Neuronal stem cell (in vitro differentiated cells): Measurements from ENCODE around the gene MACF1.
"Not testable (repeated sequence)": the region's sequence is repeated elsewhere in the genome, so short reads cannot be mapped to it uniquely, and the experiment has no call there.

ENCODE experiments used
- DNase-seq: peaks from one replicate; pipeline ENCODE4 v3.0.0-alpha.2; 2013; ENCODE audit warnings: low spot score
- H2AFZ ChIP-seq: one replicate; pipeline ENCODE4 v1.6.1; 2013; ENCODE audit warnings: mild to moderate bottlenecking, low read length, inconsistent platforms
- H2AK5ac ChIP-seq: 2 replicates; pipeline ENCODE4 v1.6.1; 2013; ENCODE audit warnings: low read depth, mild to moderate bottlenecking, inconsistent platforms, low read length, moderate library complexity, mixed read lengths
- H2BK120ac ChIP-seq: 2 replicates; pipeline ENCODE4 v1.6.1; 2013; ENCODE audit warnings: low read depth, mild to moderate bottlenecking, inconsistent platforms, low read length, moderate library complexity, mixed read lengths
- H2BK12ac ChIP-seq: one replicate; pipeline ENCODE4 v1.6.1; 2013; ENCODE audit warnings: low read length, inconsistent platforms
- H2BK15ac ChIP-seq: 2 replicates; pipeline ENCODE4 v1.6.1; 2013; ENCODE audit warnings: mild to moderate bottlenecking, low read length, inconsistent platforms, mixed read lengths
- H2BK5ac ChIP-seq: one replicate; pipeline ENCODE4 v1.6.1; 2013; ENCODE audit warnings: inconsistent platforms, mild to moderate bottlenecking, low read length, moderate library complexity
- H3K14ac ChIP-seq: one replicate; pipeline ENCODE4 v1.6.1; 2013; ENCODE audit warnings: low read length, inconsistent platforms
- H3K18ac ChIP-seq: 2 replicates; pipeline ENCODE4 v1.6.1; 2013; ENCODE audit warnings: low read length, inconsistent platforms
- H3K23ac ChIP-seq: 2 replicates; pipeline ENCODE4 v1.6.1; 2013; ENCODE audit warnings: low read depth, mild to moderate bottlenecking, mixed read lengths, low read length, inconsistent platforms; ENCODE audit not compliant: poor library complexity
- H3K27ac ChIP-seq: replicated peaks from 3 replicates; pipeline ENCODE4 v1.5.1; 2013; ENCODE audit warnings: low read length, inconsistent platforms
- H3K27me3 ChIP-seq, 3 experiments: 2 replicates each; pipeline ENCODE4 v1.6.1; 2013; ENCODE audit warnings: low read length in 3 of 3, mild to moderate bottlenecking in 2 of 3, inconsistent platforms in 1 of 3, low read depth in 1 of 3, mixed read lengths in 1 of 3, moderate library complexity in 1 of 3; ENCODE audit not compliant: control insufficient read depth in 3 of 3, insufficient read depth in 3 of 3
- H3K36me3 ChIP-seq, 2 donors: replicated peaks in 1 of 2; 2 replicates each; pipeline ENCODE4 v1.6.1; 2013; ENCODE audit warnings: low read length in 2 of 2; ENCODE audit not compliant: control insufficient read depth in 2 of 2, insufficient read depth in 2 of 2
- H3K4ac ChIP-seq: 2 replicates; pipeline ENCODE4 v1.6.1; 2013; ENCODE audit warnings: inconsistent platforms, mild to moderate bottlenecking, low read length, moderate library complexity
- H3K4me1 ChIP-seq, 2 donors: 1 replicate in 1 of 2; 2 replicates in 1 of 2; pipeline ENCODE4 v1.6.1; 2013; ENCODE audit warnings: low read length in 2 of 2, low read depth in 1 of 2; ENCODE audit not compliant: control insufficient read depth in 2 of 2, insufficient read depth in 1 of 2
- H3K4me2 ChIP-seq: one replicate; pipeline ENCODE4 v1.6.1; 2013; ENCODE audit warnings: mild to moderate bottlenecking, low read length, inconsistent platforms; ENCODE audit not compliant: insufficient read depth, poor library complexity, severe bottlenecking
- H3K4me3 ChIP-seq, 2 donors: 2 replicates each; pipeline ENCODE4 v1.5.1; 2013; ENCODE audit warnings: low read length in 2 of 2, mild to moderate bottlenecking in 2 of 2, inconsistent platforms in 1 of 2, moderate library complexity in 1 of 2
- H3K79me1 ChIP-seq: one replicate; pipeline ENCODE4 v1.6.1; 2013; ENCODE audit warnings: low read depth, mild to moderate bottlenecking, inconsistent platforms, low read length, moderate library complexity
- H3K9ac ChIP-seq: one replicate; pipeline ENCODE4 v1.6.1; 2013; ENCODE audit warnings: mild to moderate bottlenecking, low read depth, low read length, inconsistent platforms; ENCODE audit not compliant: poor library complexity
- H3K9me3 ChIP-seq, 2 donors: replicated peaks in 1 of 2; 2 replicates each; pipeline versions ENCODE3 to v1.6.1; 2013; ENCODE audit warnings: low read length in 2 of 2, mild to moderate bottlenecking in 2 of 2, inconsistent platforms in 1 of 2, low read depth in 1 of 2, mixed read lengths in 1 of 2, moderate library complexity in 1 of 2; ENCODE audit not compliant: control insufficient read depth in 2 of 2, insufficient read depth in 1 of 2
- H4K8ac ChIP-seq: one replicate; pipeline ENCODE4 v1.6.1; 2013; ENCODE audit warnings: low read depth, mild to moderate bottlenecking, inconsistent platforms, low read length, moderate library complexity
- H4K91ac ChIP-seq: one replicate; pipeline ENCODE4 v1.6.1; 2013; ENCODE audit warnings: low read length, low read depth, mild to moderate bottlenecking, inconsistent platforms; ENCODE audit not compliant: poor library complexity
- WGBS, 2 donors: extraction: QIAGEN DNeasy Blood & Tissue Kit; methylation state at CpG; one replicate each; pipeline ENCODE4 v1.1.7; 2013; ENCODE audit warnings: missing lambda C conversion rate in 2 of 2, mixed read lengths in 1 of 2; ENCODE audit not compliant: insufficient read length in 2 of 2, insufficient replicate concordance in 1 of 2; ENCODE audit errors: extremely low coverage in 2 of 2; 5-methylcytosine and 5-hydroxymethylcytosine counted together

Gene MACF1

GRCh38 chr1:39462074-39462473, 257.6 kb downstream of the MACF1 start:
- H3K14ac ChIP-seq = no peak overlapping the region
- no peak overlapping the region for H3K23ac ChIP-seq
- no peaks in the 10 kb centered on the region for H3K9me3 ChIP-seq
- H3K27ac ChIP-seq = no peak overlapping the region
- no peak overlapping the region for H2AFZ ChIP-seq
- no peak overlapping the region for H3K9ac ChIP-seq
- WGBS, 2 donors = no CpG with 5 or more reads among the region's 1 CpG
- no peaks in the 10 kb centered on the region for H3K27me3 ChIP-seq
- H2BK15ac ChIP-seq = no peak overlapping the region
- peaks cover 2% of the 10 kb centered on the region for H3K79me1 ChIP-seq
- H3K4me3 ChIP-seq = no peak overlapping the region
- no peak overlapping the region for H2BK5ac ChIP-seq
- no peak overlapping the region for H3K18ac ChIP-seq
- H4K91ac ChIP-seq = no peak overlapping the region
- no peak overlapping the region for H3K4ac ChIP-seq
- H2BK12ac ChIP-seq = no peak overlapping the region
- no peak overlapping the region for H3K4me2 ChIP-seq
- no peak overlapping the region for H2BK120ac ChIP-seq
- H3K36me3 ChIP-seq = peaks cover 55 to 96% of the 10 kb centered on the region in 2 donors
- no peak overlapping the region for H2AK5ac ChIP-seq
- H3K4me1 ChIP-seq = no peaks in the 10 kb centered on the region
- no peak for DNase-seq
- H4K8ac ChIP-seq = no peak overlapping the region

GRCh38 chr1:39466413-39467107, 262.1 kb downstream of the MACF1 start:
- no peak overlapping the region for H3K4me2 ChIP-seq
- no peak overlapping the region for H2AFZ ChIP-seq
- H3K36me3 ChIP-seq = peaks cover 39 to 98% of the 10 kb centered on the region in 2 donors
- H2BK120ac ChIP-seq = no peak overlapping the region
- H3K4me3 ChIP-seq = no peak overlapping the region
- no peak overlapping the region for H2BK12ac ChIP-seq
- H3K9me3 ChIP-seq = no peaks in the 10 kb centered on the region
- H3K79me1 ChIP-seq = no peaks in the 10 kb centered on the region
- H2BK5ac ChIP-seq = no peak overlapping the region
- no peak for DNase-seq
- H3K14ac ChIP-seq = no peak overlapping the region
- H4K91ac ChIP-seq = no peak overlapping the region
- no peak overlapping the region for H2BK15ac ChIP-seq
- no peak overlapping the region for H2AK5ac ChIP-seq
- no peak overlapping the region for H3K23ac ChIP-seq
- no peak overlapping the region for H3K27ac ChIP-seq
- no peaks in the 10 kb centered on the region for H3K4me1 ChIP-seq
- H3K4ac ChIP-seq = no peak overlapping the region
- H3K18ac ChIP-seq = no peak overlapping the region
- no peak overlapping the region for H4K8ac ChIP-seq
- H3K27me3 ChIP-seq = no peaks in the 10 kb centered on the region
- WGBS, 2 donors = no CpG with 5 or more reads among the region's 3 CpGs
- no peak overlapping the region for H3K9ac ChIP-seq

- not testable (repeated sequence) for H3K4ac ChIP-seq, H3K4me2 ChIP-seq, H3K27me3 ChIP-seq, H3K4me1 ChIP-seq, H3K23ac ChIP-seq, H3K79me1 ChIP-seq, H4K8ac ChIP-seq, H2BK12ac ChIP-seq, H2AK5ac ChIP-seq, H4K91ac ChIP-seq, H3K4me3 ChIP-seq, H2BK120ac ChIP-seq, DNase-seq, H3K14ac ChIP-seq, H2AFZ ChIP-seq, H2BK15ac ChIP-seq, H3K27ac ChIP-seq, H3K9ac ChIP-seq, H3K18ac ChIP-seq, H2BK5ac ChIP-seq, H3K9me3 ChIP-seq
- WGBS, 2 donors = no CpG with 5 or more reads among the region's 16 CpGs
- peaks cover 37 to 98% of the 10 kb centered on the region in 2 donors for H3K36me3 ChIP-seq
Observed at GRCh38 chr1:39467108-39467720, 262.7 kb downstream of the MACF1 start.

GRCh38 chr1:39469150-39469549, 264.7 kb downstream of the MACF1 start:
- Histone ChIP-seq H3K4me1 (no peaks in the 10 kb centered on the region), H2BK120ac (no peak overlapping the region), H2BK15ac (no peak overlapping the region), H3K14ac (no peak overlapping the region), H3K27ac (no peak overlapping the region), H2BK12ac (no peak overlapping the region), H2BK5ac (no peak overlapping the region), H3K4me2 (no peak overlapping the region), H3K18ac (no peak overlapping the region), H4K91ac (no peak overlapping the region), H3K27me3 (no peaks in the 10 kb centered on the region), H2AFZ (no peak overlapping the region), H3K79me1 (no peaks in the 10 kb centered on the region), H4K8ac (no peak overlapping the region), H3K4ac (no peak overlapping the region), H3K9me3 (no peaks in the 10 kb centered on the region), H3K9ac (no peak overlapping the region), H2AK5ac (no peak overlapping the region), H3K4me3 (no peak overlapping the region), H3K36me3 (peaks cover 31 to 97% of the 10 kb centered on the region in 2 donors), H3K23ac (no peak overlapping the region)
- DNase-seq = no peak
- no CpG with 5 or more reads among the region's 3 CpGs for WGBS, 2 donors
